ENCODE results near the gene TCF21.

Gene TCF21

DNA sequence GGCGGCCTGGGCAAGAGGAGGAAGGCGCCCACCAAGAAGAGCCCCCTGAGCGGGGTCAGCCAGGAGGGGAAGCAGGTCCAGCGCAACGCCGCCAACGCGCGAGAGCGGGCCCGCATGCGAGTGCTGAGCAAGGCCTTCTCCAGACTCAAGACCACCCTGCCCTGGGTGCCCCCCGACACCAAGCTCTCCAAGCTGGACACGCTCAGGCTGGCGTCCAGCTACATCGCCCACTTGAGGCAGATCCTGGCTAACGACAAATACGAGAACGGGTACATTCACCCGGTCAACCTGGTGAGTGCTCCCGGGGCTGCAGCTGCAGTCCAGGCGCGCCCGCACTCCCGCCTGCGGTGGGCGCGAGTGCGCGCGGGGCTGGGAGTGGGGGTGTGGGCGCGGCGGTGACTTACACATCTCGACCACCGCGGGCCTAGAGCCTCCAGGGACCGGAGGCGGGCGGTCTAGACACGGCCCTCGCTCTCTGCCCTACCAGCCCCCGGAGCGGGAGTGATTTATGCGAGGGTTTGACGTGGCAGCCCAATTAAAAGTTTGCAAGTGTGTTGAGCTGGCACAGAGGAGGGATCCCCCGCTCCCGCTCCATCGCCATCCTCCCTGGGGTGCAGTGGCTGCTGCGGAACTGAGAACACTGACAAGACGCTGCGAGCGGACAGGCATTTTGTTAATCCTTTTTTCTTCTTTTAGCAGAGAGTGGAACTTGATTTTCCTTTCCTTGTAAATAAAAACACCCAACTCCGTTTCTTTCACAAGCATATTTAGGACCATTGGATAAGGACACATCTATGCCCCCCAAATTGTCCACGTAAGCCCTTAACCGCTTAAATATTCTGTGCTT lies 867 bp downstream of the TCF21 start:
- DNase-seq (ENCODE audit: low read depth) = no peak

GRCh38 chr6:133890711-133891148 lies 1.8 kb downstream of the TCF21 start:
- no peak for DNase-seq (ENCODE audit: low read depth)

DNA sequence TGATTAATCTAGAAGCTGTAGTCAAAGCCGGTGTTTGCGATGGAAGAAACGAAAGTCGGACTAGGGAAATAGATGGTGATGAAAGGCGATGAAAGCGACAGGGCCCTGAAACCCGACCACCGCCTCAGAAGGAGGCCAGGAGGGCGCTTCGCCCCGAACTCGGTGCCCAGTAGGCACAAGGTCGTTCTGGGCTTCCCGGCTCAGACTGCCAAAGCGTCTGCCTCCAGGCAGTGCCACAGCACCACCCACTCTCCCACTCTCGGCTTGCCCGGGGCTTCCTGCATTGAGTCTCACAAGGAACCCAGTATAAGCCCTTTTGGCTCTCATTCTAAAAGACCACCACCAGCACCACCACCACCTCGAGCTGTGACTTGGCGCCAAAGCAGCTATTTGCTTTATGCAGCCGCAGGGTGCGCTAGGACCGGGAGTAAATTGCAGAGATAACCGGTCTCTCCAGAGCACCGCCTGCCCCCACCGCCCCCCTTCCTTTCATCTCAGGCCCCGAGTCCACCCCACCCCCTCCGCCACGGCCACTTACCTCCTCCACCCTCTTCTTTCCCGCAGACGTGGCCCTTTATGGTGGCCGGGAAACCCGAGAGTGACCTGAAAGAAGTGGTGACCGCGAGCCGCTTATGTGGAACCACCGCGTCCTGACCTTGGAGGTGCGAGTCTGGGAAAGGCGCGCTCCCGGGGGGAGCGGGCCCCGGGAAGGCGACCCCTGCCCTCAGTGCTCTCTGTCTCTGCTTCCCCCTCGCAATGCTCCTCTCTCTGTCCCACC lies 2.4 kb downstream of the TCF21 start:
- DNase-seq (ENCODE audit: low read depth) = no peak

DNA sequence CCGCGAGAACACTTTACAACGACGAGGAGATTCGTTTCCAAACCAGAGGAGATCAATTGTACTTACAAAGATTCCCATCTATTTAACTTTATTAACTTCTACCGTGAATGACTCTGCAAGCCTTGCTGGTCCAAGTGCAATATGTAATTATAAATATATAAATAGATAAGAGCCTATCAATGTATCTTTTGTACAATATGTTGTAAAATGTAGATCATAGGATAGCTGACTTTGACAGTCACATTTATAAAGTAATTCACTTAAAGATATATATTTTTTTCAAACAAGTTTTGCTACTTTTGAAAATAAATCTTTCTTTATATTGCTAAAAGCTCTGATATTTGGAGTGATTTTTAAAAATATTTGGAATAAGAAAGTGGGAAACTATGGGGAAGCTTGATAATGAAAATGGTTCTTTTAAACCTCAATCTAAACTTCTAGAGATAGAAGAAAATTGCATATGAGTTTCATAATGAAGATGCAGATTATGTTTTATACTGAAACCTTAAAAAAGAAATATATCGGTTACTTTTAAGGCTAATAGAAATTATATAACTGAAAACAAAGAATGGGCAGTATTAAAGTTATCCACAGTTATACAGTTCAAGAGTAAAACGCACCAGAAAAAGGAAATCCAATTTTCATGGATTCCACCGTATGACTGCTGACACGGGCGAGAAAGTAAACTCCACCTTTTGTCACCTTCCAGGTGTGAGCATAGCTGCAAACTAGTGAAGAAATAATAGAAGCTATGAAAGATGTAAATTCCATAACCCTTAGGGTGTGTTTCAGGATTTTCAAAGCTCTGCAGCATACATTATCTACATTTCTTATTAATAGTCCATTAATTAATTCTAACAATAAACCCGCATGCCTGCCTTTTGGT lies 3.3 kb downstream of the TCF21 start:
- DNase-seq (ENCODE audit: low read depth) = no peak

GRCh38 chr6:133892813-133893691 lies 4.1 kb downstream of the TCF21 start:
- no peak for DNase-seq (ENCODE audit: low read depth)

DNA sequence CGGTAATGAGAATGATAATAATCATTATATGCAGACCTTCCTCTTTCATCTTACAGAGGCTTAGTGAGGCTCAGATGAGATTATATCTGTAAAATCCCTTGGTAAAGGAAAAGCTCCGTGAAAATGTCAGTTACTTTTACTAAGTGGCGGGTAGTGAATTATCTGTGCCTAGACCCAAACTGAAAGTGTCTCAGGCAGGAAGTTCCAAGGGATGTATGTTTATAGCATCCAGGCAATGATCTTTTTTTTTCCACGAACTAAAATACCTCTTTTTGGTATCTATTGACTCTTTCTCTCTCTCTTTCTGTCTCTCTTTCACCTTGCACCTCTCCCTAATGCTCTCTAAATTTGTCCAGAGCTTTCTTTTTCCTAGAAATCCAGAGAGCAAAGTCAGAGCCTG lies 5.0 kb downstream of the TCF21 start:
- DNase-seq (ENCODE audit: low read depth) = no peak

GRCh38 chr6:133894369-133894768 lies 5.5 kb downstream of the TCF21 start:
- DNase-seq (ENCODE audit: low read depth) = no peak

DNA sequence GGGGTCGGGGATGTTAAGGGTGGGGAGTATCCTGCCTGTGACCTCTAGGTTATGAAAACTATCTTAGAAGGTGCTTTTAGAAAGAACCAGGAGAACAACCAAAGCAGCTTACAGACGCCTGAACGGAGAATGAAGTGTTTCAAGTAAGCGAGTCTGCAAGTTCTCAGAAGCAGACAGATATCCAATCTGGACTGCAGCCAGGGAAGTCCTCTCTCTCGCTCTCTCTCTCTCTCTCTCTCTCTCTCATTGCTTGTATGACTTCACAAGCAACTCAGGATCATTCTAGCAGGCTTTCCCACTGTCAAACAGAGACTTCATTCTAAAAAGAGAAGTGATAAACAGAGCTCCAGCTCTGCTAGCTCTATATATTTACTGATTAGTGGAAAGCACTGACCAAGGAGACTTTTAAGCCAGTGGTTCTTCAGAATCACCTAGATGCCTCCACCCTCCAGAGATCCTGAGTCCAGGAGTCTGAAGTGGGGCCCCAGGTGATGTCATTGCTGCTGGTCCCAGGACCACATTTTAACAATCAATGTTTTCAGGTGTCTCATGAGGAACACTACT lies 6.0 kb downstream of the TCF21 start:
- no peak for DNase-seq (ENCODE audit: low read depth)

DNA sequence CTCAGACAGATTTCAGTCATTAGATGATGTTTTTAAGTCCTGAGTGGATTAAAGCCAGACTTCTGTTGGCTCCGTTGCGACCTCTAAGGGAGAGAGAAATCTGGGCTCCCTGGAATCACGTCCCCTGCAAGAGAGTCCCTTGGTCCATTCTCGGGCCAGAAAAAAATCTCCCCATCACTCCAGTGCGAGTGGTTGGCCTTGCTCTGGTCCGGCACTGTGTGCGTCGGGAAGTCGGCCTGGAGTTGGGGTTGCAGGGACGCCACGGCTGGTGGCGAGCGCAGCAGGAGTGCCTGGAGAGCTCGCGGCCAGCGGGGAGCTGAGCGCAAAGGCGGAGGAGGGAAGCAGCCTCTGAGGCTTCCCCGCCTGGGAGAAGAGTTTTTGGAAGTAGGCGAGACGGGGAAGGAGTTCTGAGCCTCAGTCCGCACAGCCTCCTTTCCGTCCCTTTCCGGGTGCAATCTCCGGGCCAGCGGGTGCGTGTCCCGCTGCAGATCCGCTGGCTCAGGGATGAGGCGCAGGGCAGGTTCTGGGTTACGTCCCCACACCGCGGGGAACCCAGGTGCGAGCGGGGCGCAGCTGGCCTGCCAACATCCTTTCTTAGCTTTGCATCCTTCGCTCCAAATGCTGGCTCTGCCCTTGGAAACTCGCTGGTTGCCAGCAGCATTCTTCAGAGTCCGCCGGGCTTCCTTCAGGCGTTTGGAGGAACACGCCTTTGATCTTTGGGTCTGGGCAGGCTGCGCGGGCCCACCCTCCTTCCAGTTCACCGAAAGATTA lies 6.8 kb downstream of the TCF21 start:
- no peak for DNase-seq (ENCODE audit: low read depth)

DNA sequence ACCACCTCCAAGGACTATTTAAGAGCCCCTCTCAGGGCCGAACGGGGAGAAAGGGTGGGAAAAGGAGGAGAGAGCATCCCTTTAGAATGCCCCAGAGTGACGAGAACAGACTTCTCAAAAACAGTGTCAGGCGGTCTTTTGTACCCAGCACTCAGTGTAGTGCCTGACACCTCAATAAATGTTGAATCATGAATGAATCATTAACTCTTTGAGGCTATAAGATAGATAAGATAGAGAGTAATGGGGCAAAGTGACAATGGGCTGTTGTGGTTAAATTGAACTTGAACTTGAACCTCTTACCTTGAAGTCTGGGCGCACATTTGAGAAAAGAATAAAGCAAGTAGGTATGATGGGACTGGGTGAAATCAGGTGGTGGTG lies 7.4 kb downstream of the TCF21 start:
- no peak for DNase-seq (ENCODE audit: low read depth)

GRCh38 chr6:133898263-133898662 lies 9.3 kb downstream of the TCF21 start:
- no peak for DNase-seq (ENCODE audit: low read depth)

GRCh38 chr6:133899556-133899955 lies 10.6 kb downstream of the TCF21 start:
- no peak for DNase-seq (ENCODE audit: low read depth)

DNA sequence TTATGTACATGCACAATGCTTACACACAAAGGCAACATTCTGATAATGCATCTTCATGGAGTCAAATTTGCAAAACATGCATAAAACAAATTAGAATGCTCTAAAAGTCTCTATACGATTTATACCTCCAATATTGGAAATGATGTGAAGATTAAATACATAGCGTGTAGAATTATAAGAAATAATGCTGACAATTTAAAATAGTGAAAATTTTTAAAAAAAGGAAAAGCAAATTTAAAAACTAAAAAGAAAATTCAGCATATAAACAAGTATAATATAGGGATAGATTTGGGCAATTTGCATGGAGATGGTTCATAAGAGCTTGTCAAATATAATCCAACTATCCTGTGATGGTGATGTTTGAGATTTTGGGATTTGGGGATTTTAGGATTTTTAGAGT lies 14.9 kb downstream of the TCF21 start:
- no peak for DNase-seq (ENCODE audit: low read depth)

DNA sequence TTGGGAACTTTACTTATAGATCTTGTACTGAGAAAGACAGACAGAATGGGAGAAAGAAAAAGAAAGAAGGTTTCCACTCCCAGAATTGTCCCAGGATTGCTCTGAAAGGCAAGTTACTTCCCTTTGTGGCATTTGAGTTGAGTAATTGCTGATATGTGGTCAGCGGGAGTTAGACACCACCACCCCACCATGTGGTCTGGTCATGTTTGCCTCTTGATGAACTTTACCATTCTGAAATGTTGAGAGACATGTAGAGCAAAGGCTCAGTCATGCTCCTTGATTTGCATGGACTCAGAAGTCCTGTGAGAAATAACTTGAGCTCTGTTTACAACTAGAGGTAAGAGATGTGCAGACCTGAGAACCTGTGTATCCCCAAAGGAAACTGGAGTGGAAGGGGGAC lies 17.1 kb downstream of the TCF21 start:
- DNase-seq (ENCODE audit: low read depth) = no peak

DNA sequence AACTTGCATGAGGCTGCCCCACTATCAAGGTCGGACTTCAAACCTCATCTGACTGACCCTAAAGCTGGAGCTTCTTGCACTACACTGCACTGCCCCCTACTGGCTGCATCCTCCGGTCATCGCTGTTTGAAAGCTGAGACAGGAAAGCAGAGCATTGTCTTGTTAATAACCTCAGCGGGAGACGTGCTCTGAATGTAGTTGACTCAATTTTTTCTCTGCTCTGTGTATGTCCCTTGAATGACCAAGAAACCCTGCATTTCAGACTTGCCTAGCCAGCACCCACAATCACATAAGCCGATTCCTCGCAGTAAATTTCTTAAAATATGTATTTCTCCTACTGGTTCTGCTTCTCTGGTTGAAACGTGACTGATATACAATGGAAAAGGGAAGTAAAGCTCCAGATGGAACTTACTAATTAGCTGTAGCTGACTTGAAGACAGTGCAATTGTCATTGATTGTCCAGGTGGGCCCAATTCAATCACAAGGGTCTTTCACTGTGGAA lies 27.8 kb downstream of the TCF21 start:
- peak; percentile 49 for DNase-seq (ENCODE audit: low read depth)

DNA sequence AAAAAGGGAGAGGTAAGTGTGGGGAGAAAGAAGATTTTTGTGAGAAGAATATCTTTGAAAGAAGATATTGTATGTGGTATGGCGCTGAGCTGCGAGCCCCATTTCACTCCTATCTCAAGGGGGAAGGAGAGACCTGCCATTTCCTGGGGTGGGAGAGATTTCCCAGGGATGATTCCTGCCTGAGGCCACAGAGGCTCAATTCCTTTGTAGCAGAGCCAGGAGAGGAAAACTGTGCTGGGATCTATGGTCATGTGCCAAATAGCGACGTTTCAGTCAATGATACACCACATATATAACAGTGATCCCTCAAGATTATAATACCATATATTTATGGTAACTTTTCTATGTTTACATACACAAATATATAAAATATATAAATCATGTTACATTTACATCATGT lies 28.9 kb downstream of the TCF21 start:
- no peak for DNase-seq (ENCODE audit: low read depth)

GRCh38 chr6:133918208-133918930 lies 29.5 kb downstream of the TCF21 start:
- DNase-seq (ENCODE audit: low read depth) = no peak

DNA sequence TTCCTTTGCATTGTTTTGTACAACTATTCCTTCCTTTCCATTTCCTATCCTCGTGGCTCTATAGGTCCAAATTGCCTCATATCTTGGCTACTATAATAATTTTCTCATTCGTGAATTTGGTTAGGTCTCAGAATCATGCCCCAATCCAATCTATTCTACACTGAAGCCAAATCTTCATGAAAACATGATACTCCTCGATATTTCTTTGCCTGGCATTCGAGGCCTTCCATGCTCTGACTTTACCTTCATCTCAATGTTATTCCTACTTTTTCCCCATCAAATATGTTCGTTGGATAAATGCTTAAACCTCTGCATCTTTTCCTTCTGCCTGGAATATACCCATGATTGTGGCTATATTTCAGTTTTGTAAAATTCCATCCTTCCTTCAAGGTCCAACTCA lies 30.4 kb downstream of the TCF21 start:
- no peak for DNase-seq (ENCODE audit: low read depth)

GRCh38 chr6:133921249-133921859 lies 32.4 kb downstream of the TCF21 start:
- DNase-seq (ENCODE audit: low read depth) = peak; percentile 39
